Ovary (tissue), 3 donors: Measurements from ENCODE around the gene ACVR1.

ENCODE experiments used
- EP300 ChIP-seq: sonication (generic); formaldehyde crosslinking; IDR thresholded peaks from one replicate; pipeline ENCODE4 v1.6.1; 2017; ENCODE audit warnings: antibody characterized with exemption
- POLR2A ChIP-seq: fragments of 450-650 bp; IDR thresholded peaks from one replicate; pipeline ENCODE4 v1.6.1; 2017; ENCODE audit warnings: antibody characterized with exemption, mild to moderate bottlenecking, moderate library complexity
- TF ChIP-seq, protein P1 (sequence below), 3 donors: fragments of 450-650 bp in 2 of 3; fragments of 200-600 bp in 1 of 3; IDR thresholded peaks; one replicate each; pipeline versions ENCODE4 v1.5.1 to v1.8.0; 2016 to 2022; ENCODE audit warnings: antibody characterized with exemption in 3 of 3, mild to moderate bottlenecking in 1 of 3
- donor health status: DM: no; HTN: no; CAD: no.

DNA sequence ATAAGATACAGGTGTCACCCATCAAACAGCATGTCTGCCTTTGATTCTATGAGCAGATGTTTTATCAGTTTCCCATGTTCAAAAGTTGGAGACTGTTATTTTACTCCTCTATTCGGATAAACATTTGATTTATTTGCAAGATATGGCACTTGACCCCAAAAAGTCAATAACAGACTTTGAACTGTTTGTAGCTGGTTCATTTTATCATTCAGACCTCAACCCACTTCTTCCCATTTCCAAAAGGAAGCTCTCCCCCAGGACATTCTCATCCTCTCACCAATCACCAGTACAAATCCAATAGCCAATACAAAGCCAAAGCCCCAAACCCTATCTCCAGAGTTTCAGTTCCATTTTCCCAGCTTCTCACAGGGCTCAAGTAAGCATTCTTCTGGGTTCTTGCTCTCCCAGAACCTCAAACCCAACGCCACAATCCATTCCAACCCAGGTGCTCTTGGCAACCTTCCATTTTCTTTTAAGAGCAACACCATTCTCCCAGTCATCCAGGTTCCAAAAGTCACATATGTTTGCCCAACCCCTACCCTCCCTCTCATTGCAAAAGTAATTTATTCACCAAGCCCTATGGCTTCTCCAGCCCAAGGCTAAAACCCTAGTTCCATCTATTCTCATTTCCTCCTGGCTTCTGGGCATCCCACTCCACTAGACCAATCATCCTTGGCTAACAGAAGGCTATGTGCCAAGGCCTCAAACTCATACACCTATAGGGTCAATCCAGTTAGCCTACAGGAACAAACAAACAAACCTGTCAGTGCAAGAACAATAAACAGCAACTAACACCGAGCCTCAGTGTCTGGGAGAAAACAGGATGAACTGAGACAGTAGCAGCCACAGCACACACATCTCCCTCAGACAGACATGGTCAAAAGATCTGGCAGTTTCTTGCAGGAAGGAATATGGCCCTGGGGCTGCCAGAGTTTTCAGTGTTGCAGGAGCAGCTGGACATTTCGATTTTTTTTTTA, 9.2 kb downstream of the ACVR1 start:
- TF ChIP-seq, protein P1, sequence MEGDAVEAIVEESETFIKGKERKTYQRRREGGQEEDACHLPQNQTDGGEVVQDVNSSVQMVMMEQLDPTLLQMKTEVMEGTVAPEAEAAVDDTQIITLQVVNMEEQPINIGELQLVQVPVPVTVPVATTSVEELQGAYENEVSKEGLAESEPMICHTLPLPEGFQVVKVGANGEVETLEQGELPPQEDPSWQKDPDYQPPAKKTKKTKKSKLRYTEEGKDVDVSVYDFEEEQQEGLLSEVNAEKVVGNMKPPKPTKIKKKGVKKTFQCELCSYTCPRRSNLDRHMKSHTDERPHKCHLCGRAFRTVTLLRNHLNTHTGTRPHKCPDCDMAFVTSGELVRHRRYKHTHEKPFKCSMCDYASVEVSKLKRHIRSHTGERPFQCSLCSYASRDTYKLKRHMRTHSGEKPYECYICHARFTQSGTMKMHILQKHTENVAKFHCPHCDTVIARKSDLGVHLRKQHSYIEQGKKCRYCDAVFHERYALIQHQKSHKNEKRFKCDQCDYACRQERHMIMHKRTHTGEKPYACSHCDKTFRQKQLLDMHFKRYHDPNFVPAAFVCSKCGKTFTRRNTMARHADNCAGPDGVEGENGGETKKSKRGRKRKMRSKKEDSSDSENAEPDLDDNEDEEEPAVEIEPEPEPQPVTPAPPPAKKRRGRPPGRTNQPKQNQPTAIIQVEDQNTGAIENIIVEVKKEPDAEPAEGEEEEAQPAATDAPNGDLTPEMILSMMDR (IDR thresholded peaks at IDR 0.05), result no peak
- no peak for TF ChIP-seq POLR2A
- TF ChIP-seq EP300, result no peak
